GM21447 (cell line): ENCODE results near the gene ANGPTL2.
"Not testable (repeated sequence)": the region's sequence is repeated elsewhere in the genome, so short reads cannot be mapped to it uniquely, and the experiment has no call there.

Source experiments
- ATAC-seq: cut with Tn5 transposase; IDR thresholded peaks from one replicate; pipeline ENCODE4 v1.9.1; 2021; ENCODE audit not compliant: unreplicated experiment

ANGPTL2 gene

DNA sequence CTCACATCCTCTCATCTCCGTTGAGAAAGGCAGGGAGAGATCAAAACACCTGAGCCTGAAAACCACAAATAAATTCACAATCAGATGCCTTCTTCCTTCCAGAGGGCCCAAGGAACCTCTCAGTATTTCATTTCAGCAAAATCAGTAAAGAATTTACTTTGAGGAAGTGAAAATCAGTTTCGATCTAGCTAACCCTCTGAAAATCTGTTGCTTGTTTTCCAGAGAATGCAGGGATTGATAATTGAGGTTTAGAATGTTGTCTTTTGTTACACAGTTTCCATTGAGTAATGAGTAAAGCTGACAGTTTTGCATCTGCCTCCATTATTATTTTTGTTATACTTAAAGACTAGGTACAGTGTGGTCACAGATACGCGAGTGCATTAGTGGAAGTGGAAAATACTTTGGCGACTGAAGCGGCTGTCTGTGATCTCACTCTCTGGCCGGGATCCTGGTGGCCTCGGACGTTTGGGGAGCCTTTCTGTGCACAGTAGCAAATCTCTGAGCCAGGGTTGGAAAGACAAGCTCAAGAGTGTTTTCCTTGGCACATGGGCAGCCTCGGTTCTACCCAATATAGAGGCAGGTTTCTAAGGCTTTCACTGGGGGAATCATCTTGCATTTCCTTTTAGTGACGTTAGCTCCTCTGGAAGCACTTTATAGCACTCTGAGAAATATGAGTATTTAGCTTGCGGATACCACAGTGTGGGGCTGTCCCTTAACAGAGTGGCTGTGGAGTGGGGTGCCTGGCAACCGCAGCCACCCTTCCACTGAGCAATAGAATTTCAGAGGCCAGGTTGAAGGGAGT is 32.2 kb upstream of the ANGPTL2 start:
- ATAC-seq: no peak

DNA sequence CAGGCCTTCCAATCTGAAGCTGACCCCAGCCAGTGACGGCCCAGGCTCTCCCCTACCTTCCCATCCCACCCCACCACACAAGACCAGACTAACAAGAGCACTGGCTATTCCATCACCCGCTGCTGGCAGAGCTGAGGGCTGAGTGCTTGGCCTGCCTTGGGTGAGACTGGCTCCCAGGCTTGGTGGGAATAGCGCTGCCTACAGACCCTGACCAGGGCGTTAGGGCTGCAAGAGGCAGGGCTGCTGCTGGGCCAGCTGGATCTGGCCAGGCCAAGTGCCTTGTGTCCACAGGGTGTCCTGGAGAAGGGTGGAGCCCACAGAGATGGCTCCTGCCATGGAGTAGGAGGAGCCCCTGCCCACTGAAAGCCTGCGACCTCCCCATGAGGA is 31.6 kb upstream of the ANGPTL2 start:
- no peak for ATAC-seq

DNA sequence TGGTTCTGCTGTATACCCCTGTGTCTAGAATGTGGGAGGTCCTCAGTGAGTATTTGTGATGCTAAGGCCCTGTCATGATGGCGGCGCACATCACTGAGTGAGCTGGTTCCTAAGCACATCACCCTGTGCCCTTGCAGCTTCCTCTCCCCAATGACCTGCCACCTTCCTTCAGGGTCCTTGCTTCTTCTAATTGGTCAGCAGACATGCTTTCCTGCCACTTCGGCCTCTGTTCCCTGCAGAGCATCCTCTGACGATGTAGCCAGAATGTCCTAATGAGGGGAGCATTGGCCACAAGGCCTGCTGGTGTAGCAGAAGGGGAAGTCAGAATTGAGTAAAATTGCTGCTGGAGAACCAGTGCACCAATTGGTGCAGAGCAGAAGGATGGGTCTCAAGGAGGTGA is 31.1 kb upstream of the ANGPTL2 start:
- no peak for ATAC-seq

DNA sequence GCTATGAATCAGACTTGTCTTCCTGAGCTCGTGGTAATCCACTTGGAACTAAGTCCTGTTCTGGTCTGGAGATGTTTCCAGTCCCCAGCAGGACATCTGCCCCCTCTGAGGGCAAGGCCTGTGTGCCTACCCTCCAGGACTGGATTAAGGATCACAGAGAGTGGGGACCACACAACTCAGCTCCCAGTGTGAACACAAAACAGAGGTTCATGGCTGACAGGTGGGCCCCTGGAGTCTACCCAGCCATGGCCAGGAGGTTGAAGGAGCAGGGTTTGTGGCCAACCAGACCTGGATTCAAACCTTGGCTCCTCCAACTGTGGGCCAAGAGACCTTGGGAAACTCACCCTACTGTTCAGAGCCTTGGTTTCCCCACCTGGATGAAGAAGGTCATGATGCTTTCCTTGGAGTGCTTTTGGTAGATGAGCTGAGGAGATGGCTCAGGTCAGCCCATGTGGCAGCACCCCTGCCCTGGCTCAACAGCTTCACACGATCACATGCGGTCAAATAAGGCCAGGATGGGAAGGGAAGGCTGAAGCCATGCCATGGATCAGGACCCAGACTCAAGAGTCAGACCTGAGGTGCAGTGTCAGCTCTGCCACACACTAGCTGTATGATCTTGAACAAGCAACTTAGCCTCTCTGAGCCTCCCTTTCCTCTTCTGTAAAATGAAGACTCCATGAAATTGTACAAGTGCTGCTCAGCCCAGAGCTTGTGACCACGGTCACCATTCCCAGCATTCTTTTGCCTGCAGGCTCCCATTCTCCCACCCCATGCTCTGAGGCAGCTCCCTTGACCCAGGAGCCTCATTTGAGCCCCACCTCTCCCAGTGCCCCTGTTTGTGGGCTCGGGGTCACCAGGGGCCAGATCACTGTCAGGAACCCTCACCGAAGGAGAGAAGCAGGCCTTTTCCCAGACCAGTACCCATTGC is 27.3 kb upstream of the ANGPTL2 start:
- no peak for ATAC-seq

DNA sequence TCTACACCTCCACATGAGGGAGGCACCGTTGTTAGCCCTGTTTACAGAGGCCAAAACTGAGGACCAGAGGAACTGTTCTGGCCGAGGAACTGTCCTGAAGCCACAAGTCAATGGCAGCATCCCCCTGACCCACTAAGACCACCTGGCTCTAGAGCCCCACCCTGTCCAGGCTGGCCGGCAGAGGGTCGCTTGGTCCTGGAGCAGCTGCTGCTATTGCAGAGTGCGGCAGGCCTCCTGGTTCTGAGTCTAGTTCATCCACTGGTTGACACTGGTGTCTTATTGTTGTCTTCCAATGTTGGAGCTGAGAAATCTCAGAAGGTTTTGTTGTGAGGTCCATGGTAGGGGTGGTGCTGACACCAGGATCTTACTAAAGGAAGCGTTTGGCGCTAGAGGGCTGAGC is 26.6 kb upstream of the ANGPTL2 start:
- no peak for ATAC-seq

DNA sequence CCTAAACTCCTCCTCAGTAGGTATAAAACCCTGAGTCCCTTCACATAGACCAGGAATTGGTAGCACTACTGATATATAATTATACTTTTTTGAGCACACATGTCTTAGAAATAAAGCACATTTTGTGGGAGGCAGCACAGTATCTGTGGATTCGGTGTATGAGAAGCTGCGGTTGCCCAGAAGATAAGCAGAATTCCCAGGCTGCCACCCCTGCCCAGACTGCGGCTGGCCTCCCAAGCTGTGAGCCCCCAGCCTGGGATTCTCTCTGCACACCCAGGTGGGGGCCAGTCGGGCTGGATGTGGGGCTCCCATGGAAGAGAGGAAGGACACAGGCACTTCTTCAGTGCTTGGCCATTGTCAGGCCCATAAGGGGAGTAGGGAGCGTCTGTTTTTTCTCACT is 25.6 kb upstream of the ANGPTL2 start:
- ATAC-seq: no peak

DNA sequence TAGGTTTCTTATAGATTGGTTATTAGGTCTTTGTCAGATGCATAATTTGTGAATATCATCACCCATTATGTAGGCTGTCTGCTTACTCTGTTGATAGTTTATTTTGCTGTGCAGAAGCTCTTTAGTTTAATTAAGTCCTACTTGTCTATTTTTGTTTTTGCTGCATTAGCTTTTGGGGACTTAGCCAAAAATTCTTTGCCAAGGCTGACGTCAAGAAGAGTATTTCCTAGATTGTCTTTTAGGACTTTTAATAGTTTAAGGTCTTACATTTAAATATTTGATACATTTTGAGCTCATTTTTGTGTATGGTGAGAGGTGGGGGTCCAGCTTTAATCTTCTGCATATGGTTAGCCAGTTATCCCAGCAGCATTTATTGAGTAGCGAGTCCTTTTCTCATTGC is 24.8 kb upstream of the ANGPTL2 start:
- no peak for ATAC-seq

DNA sequence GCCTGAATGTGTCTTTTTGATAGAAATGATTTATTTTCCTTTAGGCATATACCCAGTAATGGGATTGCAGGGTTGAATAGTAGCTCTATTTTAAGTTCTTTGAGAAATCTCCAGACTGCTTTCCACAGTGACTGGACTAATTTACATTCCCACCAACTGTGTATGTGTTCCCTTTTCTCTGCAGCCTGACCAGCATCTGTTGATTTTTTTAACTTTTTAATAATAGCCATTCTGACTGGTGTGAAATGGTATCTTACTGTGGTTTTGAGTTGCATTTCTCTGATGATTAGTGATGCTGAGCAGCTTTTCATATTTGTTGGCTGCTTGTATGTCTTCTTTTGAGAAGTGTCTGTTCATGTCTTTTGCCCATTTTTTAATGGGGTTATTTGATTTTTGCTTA is 24.4 kb upstream of the ANGPTL2 start:
- ATAC-seq: not testable (repeated sequence)

DNA sequence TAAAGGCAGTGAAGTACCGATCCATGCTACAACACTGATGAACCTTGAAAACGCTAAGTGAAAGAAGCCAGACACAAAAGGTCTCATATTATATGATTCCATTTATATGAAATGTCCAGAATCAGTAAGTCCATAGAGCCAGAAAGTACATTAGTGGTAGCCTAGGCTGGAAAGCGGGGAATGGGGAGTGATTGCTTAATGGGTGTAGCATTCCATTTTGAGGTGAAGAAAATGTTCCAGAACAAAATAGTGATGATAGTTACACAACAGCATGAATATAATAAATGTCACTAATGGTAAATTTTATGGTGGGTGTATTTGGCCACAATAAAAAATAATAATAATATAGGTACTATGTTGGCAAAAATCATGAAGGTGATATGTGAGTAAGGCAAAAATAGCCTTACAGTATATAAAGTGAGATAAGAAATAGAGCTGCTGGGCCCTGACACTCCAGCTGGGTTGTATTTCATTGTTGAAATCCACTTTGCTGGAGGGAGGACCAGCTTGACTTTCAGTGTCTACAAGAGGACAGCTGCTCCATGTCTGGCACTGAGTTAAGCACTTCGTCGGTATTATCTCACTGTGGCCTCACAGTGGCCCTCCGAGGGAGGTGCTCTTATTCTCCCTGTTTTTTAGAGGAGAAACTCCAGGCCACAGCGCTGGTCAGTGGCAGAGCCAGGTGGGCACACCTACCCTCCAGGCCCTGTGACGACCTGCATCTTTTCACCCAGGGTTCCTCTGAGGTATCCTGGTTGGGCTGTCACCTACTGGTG is 22.4 kb upstream of the ANGPTL2 start:
- no peak for ATAC-seq

DNA sequence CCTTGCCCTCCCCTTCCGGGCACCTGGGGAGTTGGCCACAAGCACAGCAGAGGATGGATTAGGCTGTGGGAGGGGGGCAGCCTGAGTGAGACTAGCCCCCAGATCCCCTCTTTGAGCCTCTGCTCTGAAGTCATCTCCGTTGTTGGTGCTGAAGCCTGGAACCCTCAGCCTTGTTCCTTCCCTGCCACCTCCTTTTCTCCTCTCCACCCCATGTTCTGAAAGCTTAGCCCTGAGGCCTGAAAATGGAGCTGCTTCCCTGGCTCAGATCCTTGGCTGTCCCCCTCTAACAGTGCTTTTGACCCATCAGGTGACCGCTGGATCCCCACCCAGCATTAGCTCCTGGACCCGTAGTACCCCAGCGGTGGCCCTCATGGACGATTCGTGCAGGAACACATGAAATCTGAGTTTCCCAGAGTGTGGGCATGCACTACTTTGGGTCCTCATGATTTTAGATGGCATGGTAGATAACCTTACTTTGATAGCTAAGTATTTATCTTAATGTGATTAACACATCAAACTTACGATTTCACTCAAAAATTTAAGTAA is 21.6 kb upstream of the ANGPTL2 start:
- no peak for ATAC-seq

DNA sequence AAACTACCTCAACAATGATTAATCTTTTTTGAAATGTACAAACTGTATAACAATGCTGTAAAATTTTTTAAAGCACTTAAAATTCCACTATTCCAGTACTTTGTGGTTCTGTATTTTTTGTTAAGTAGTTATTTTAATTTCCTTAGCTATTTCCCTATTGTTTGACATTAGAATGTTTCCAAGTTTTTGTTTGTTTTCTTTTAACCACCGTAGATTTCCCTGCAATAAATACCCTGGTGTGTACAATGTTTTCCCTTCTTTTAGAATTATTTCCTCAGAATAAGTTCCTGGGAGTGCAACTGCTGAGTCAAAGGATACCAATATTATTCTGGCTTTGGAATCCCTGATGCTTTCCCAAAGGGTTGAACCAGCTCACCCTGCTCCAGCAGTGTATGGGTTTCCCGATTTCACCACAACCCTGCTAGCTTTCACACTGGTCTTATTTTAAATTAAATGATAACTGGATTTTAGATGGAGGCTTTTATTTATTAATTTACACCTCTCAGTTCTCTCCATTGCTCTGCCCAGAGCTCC is 20.6 kb upstream of the ANGPTL2 start:
- ATAC-seq: no peak

DNA sequence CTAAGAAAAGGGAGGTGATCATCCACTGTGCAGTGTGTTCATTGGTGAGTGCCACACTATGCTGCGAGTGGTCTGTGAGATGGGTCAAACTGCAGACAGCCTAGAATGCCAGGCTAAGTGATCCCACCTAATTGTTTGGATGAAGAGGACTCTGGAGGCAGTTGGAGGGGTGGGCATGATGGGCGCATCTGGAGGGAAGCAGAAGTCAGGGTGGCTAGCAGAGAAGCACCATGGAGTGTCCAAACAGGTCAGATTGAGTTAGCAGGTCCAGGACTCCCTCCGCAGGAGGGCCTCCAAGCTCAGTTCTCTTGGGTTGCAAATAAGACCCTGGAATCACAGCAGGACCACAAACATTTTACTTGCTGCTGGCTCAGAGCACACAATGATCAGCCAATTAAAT is 19.9 kb upstream of the ANGPTL2 start:
- no peak for ATAC-seq

DNA sequence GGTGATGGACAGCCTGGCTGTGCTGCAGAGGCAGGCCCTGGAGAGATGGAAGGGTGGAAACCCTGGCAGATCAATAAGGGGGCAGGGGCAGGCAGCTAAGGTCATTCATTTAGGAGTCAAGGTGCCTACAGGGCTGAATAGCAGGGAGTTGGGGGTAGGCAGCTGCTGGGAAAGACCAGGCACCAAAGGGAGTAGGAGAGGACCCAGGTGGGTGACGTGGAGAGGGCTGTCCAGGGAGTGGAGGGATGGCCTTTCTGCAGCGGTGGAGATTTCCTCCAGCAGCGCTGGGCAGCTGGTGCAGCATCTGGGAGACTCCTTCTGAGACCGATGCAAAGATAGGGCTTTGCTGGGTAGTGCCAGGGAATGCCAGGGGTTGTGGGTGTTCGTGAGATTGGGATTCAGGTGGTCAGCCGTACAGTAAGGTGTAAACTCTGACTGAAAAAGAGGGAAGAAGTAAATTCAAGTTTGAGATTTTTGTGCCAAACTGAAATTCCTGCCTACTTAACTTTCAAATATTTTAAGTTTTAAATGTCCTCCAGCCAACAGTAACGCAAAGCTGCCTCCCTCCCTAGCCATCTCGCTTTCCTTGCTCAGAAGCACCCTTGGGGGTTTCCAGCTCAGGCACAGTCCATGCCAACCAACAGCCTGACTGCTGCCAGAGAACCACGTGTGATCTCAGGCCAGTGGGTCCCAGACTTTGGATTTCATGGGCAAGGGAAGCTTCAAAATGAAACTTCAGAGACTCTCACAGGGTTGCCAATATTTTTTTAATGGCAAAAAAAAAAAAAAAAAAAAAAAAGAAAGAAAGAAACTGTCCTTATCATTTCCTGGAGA is 18.6 kb upstream of the ANGPTL2 start:
- ATAC-seq: no peak

DNA sequence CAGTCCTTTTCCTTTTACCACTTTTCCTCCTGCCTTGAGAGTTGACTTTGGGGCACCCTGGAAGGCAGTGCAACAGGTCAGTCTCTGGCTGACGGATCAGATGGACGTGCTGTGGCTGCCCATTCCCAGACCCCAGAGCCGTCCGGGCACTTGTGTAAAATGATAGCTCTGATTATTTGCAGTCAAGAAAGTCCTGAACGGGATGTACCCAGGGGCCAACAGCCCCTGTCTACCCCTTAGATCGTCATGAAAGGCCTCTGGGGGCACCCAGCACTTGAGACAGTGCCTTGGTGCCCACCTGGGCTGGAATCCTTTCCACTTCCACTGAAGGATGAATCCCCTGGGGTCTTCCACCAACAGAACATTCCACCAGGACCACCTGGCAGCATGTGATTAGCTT is 17.7 kb upstream of the ANGPTL2 start:
- no peak for ATAC-seq

DNA sequence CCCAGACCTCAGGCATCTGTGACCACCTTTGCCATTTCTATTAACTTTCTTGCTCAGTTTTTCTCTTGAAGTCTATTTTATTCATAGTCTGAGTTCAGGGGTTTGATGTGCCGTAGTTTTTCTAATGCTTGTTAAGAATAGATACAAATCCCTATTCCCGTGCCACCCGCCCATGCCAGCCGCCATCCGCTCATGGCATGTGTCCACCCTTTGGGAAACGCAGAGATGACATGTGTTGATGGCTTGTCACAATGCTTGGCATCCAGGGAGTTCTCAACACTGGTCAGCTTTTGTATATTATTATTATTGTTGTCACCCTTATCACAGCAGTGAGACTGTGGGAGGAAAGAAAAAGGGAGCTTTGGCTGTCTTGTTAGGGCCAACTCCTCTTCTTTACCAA is 17.3 kb upstream of the ANGPTL2 start:
- ATAC-seq: no peak

DNA sequence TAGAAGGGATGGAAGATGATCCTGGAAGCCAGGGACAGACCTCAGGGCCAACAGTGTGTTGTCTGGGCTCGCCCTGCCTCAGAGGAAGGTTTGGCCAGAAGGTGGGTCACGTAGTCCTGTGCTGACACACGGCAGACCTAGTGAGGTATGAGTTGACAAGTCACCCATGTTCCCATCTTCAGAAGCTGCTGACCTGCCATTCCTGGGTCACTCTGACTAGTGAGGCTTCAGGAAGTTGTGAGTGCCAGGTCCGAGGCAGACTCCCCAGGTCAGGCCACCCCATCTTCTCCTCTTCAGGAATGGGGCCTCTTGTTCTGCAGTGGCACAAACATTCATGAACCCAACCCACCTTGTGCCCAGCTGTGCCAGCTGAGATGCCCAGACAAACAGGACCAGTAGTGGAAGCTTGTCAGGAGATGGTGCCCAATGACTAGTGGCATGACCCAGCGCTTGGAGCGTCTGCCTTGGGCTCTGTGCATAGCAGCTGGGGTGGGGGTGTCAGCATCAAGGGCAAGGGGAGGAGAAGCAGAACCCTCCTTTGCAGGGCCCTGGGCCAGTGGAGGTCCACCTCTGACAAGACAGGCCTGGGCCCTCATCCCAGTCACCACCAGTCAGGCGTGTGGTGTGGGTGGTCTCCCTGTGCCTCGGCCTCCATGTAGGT is 16.8 kb upstream of the ANGPTL2 start:
- ATAC-seq: no peak

DNA sequence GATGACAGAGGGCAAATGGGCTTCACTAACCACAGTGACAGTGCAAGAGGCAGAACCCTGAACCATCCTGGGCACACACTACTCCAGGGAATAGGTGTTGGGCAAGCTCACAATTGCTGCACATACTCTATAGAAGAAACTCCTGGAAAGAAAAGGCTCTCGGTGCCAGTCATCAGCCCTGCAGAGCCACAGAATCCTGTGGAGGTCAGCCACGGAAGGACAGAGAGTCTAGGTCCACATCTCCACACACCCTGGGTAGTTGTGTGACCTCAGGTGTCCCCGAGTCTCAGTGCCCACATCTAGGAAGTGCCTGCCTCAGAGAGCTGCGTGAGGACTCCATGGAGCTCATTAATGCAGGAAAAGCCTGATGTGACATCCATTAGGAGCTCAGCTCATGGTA is 16.0 kb upstream of the ANGPTL2 start:
- no peak for ATAC-seq

DNA sequence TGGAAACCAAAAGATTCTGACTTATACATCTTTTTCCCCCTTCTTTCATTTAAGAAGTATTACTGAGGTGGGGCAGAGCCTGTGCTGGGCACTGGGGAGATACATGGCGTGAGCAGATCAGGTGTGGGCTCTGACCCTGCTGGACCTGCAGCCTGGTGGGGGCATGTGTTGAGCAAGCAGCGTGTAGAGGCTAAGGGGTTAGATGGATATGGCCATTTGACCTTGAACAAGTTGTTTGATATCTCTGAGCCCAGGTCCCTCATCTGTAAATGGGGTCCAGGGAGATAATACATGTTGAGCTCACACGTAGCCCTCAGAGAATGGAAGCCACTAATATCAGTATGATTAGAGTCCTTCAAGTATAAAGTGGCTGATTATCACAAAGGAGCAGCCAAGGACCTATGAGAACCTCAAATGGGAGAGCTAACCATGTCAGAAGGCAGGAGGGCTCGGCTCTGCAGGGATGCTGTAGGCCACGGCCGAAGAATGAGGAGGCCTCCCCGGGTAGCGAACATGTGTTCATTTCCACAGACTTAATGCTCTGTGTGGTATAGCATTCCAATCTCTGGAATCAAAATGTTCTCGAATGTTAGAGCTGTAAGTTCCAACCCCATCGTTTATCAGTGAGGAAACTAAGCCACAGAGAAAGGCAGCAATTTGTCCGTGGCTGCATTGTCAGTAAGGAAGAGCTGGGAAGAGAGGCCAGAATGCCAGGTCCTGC is 15.4 kb upstream of the ANGPTL2 start:
- no peak for ATAC-seq
